PC-9 (cell line): Measurements from ENCODE around the gene TRIM44.

Source experiments
- EZH2 ChIP-seq: fragments of 200-600 bp; sonication (generic); IDR thresholded peaks from 2 replicates; pipeline ENCODE4 v1.8.0; 2017; ENCODE audit warnings: antibody characterized with exemption, low read depth
- TF ChIP-seq, protein P1 (sequence below): fragments of 200-600 bp; sonication (generic); conservative IDR thresholded peaks from 2 replicates; pipeline ENCODE4 v1.6.1; 2017; ENCODE audit warnings: mixed run types, antibody characterized with exemption, mild to moderate bottlenecking, moderate library complexity

DNA sequence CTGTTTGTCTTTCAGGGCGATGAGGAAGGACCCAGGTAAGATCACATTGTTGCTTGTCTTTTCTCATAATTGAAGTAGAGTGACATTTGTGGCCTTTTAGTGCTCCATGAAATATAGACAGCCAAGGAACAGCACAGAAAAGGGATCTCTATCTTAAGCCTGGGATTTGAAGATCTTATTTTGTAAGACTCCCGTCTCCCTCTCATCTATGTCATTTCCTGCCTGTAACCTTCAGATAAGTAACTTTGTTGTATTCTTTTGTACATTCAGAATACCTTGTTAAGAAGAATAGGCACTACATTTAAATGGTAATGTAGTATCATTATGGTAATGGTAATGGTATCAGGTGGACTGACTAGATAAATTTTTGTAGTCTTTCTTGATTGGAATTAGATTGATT, 72.8 kb downstream of the TRIM44 start:
- TF ChIP-seq, protein P1, sequence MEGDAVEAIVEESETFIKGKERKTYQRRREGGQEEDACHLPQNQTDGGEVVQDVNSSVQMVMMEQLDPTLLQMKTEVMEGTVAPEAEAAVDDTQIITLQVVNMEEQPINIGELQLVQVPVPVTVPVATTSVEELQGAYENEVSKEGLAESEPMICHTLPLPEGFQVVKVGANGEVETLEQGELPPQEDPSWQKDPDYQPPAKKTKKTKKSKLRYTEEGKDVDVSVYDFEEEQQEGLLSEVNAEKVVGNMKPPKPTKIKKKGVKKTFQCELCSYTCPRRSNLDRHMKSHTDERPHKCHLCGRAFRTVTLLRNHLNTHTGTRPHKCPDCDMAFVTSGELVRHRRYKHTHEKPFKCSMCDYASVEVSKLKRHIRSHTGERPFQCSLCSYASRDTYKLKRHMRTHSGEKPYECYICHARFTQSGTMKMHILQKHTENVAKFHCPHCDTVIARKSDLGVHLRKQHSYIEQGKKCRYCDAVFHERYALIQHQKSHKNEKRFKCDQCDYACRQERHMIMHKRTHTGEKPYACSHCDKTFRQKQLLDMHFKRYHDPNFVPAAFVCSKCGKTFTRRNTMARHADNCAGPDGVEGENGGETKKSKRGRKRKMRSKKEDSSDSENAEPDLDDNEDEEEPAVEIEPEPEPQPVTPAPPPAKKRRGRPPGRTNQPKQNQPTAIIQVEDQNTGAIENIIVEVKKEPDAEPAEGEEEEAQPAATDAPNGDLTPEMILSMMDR: no peak
- no peak for TF ChIP-seq EZH2
